GM20431 (cell line): ENCODE data around the gene NANOS3.
"Not testable (repeated sequence)": the region's sequence is repeated elsewhere in the genome, so short reads cannot be mapped to it uniquely, and the experiment has no call there.

Experiments used
- in situ Hi-C: fragments of 300-500 bp; cut with MseI, MboI; formaldehyde crosslinking; loops from one replicate; pipeline ENCODE4 v1.15.0; 2020; ENCODE audit warnings: low sequenced_read_pairs; ENCODE audit not compliant: unreplicated experiment

NANOS3 gene

GRCh38 chr19:13909430-13909829, 32.5 kb downstream of the NANOS3 start:
- in situ Hi-C loops = no loop called here

GRCh38 chr19:13913352-13913751, 36.4 kb downstream of the NANOS3 start:
- in situ Hi-C loops = no loop called here

- in situ Hi-C loops = no loop called here
Measured at GRCh38 chr19:13914777-13915176, 37.8 kb downstream of the NANOS3 start.

- in situ Hi-C loops = no loop called here
Measured at GRCh38 chr19:13917888-13918406, 41.0 kb downstream of the NANOS3 start.

- in situ Hi-C loops = no loop called here
Measured at GRCh38 chr19:13918726-13919411, 41.9 kb downstream of the NANOS3 start.

GRCh38 chr19:13920524-13920923, 43.6 kb downstream of the NANOS3 start:
- in situ Hi-C loops = no loop called here

GRCh38 chr19:13920940-13921747, 44.2 kb downstream of the NANOS3 start:
- in situ Hi-C loops = no loop called here

- in situ Hi-C loops = not testable (repeated sequence)
Measured at GRCh38 chr19:13922118-13922517, 45.2 kb downstream of the NANOS3 start.

GRCh38 chr19:13923194-13923987, 46.5 kb downstream of the NANOS3 start:
- in situ Hi-C loops = no loop called here

GRCh38 chr19:13926010-13926409, 49.1 kb downstream of the NANOS3 start:
- in situ Hi-C loops = no loop called here

GRCh38 chr19:13926715-13927114, 49.8 kb downstream of the NANOS3 start:
- in situ Hi-C loops = no loop called here

GRCh38 chr19:13929340-13929739, 52.4 kb downstream of the NANOS3 start:
- in situ Hi-C loops = no loop called here

GRCh38 chr19:13929956-13930355, 53.0 kb downstream of the NANOS3 start:
- in situ Hi-C loops = no loop called here
